ENCODE results near the gene UNC93B1.

The UNC93B1 gene

DNA sequence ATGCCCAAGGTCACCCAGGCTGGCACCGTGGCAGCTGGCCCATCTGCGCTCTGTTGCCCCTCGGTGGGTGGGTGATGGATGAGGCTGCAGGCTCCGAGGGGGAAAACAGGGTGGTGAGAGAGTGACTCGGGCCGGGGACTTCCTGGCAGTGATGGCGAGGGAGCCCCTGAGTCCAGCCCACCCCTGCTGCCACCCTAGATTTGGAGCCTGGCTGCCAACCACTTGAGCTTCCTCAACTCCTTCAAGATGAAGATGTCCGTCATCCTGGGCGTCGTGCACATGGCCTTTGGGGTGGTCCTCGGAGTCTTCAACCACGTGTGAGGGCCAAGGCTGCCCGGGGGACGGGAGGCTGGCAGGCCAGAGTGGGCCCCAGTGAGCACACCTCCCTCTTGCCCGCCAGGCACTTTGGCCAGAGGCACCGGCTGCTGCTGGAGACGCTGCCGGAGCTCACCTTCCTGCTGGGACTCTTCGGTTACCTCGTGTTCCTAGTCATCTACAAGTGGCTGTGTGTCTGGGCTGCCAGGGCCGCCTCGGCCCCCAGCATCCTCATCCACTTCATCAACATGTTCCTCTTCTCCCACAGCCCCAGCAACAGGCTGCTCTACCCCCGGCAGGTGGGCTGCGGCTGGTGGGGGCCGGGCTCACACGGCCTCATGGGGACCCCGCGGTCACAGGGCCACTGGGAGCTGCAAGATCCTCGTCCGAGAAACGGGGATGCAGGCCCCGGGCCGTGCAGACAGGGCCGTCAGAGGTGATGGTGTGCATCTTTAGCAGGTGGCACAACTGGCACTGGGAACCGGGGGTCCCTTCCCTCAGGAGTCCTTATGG is 45.0 kb upstream of the UNC93B1 start:
- Histone ChIP-seq H3K9me3 (ENCODE audit: insufficient read depth, low read depth, low read length) (no peaks in the 10 kb centered on the region), H3K4me1 (ENCODE audit: insufficient read depth, low read length, poor library complexity, severe bottlenecking) (no peaks in the 10 kb centered on the region), H4K20me1 (ENCODE audit: insufficient read depth, low read length, poor library complexity, severe bottlenecking) (no peaks in the 10 kb centered on the region), H3K27me3 (ENCODE audit: insufficient read depth, low read length, poor library complexity, severe bottlenecking) (no peaks in the 10 kb centered on the region), H3K9me2 (replicated peaks; ENCODE audit: low read depth, low read length) (no peaks in the 10 kb centered on the region), H3K4me3 (ENCODE audit: low read length, poor library complexity, severe bottlenecking) (no peak overlapping the region), H3K36me3 (ENCODE audit: insufficient read depth, low read length) (no peaks in the 10 kb centered on the region), H3K4me2 (ENCODE audit: low read depth, low read length, poor library complexity, severe bottlenecking) (no peak overlapping the region), H2AFZ (ENCODE audit: low read length) (no peak overlapping the region), H3K9ac (ENCODE audit: low read depth, low read length, poor library complexity, severe bottlenecking) (no peak overlapping the region), H3K79me2 (ENCODE audit: insufficient read depth, low read length) (no peaks in the 10 kb centered on the region), H3F3A (ENCODE audit: low read depth) (no peaks in the 10 kb centered on the region)
- TF ChIP-seq, protein P1, sequence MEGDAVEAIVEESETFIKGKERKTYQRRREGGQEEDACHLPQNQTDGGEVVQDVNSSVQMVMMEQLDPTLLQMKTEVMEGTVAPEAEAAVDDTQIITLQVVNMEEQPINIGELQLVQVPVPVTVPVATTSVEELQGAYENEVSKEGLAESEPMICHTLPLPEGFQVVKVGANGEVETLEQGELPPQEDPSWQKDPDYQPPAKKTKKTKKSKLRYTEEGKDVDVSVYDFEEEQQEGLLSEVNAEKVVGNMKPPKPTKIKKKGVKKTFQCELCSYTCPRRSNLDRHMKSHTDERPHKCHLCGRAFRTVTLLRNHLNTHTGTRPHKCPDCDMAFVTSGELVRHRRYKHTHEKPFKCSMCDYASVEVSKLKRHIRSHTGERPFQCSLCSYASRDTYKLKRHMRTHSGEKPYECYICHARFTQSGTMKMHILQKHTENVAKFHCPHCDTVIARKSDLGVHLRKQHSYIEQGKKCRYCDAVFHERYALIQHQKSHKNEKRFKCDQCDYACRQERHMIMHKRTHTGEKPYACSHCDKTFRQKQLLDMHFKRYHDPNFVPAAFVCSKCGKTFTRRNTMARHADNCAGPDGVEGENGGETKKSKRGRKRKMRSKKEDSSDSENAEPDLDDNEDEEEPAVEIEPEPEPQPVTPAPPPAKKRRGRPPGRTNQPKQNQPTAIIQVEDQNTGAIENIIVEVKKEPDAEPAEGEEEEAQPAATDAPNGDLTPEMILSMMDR (conservative IDR thresholded peaks at IDR 0.05; ENCODE audit: low read length) = no peak
- no peak for TF ChIP-seq EZH2phosphoT487 (IDR thresholded peaks at IDR 0.05; ENCODE audit: borderline replicate concordance)

DNA sequence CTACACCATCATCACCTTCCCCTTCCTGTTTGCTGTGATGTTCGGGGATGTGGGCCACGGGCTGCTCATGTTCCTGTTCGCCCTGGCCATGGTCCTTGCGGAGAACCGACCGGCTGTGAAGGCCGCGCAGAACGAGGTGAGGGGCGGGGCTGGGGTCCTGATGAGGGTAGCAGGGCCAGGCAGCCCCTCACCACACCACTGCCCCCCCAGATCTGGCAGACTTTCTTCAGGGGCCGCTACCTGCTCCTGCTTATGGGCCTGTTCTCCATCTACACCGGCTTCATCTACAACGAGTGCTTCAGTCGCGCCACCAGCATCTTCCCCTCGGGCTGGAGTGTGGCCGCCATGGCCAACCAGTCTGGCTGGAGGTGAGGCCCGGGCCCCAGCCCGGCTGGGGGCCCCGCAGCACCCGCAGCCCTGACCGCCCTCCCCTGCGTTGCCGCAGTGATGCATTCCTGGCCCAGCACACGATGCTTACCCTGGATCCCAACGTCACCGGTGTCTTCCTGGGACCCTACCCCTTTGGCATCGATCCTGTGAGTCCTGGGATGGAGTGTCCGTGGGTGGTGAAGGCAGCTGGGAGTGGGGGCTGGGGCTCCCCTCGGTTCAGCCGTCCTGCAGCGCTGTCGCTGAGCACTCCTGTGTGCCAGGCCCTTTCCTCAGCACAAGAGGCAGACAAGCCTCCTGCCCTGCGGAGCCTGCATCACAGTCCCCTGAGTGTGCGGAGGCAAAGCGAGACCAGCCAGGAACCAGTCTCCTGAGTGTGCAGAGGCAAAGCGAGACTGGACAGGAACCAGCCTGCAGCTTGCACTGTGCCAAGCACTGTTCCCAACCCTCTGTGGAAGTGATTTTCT is 43.8 kb upstream of the UNC93B1 start:
- Histone ChIP-seq H3K27me3 (ENCODE audit: insufficient read depth, low read length, poor library complexity, severe bottlenecking) (no peaks in the 10 kb centered on the region), H3K4me3 (ENCODE audit: low read length, poor library complexity, severe bottlenecking) (no peak overlapping the region), H3K79me2 (ENCODE audit: insufficient read depth, low read length) (no peaks in the 10 kb centered on the region), H3K9ac (ENCODE audit: low read depth, low read length, poor library complexity, severe bottlenecking) (no peak overlapping the region), H4K20me1 (ENCODE audit: insufficient read depth, low read length, poor library complexity, severe bottlenecking) (no peaks in the 10 kb centered on the region), H3K4me1 (ENCODE audit: insufficient read depth, low read length, poor library complexity, severe bottlenecking) (no peaks in the 10 kb centered on the region), H2AFZ (ENCODE audit: low read length) (no peak overlapping the region), H3K36me3 (ENCODE audit: insufficient read depth, low read length) (no peaks in the 10 kb centered on the region), H3K9me2 (replicated peaks; ENCODE audit: low read depth, low read length) (no peaks in the 10 kb centered on the region), H3F3A (ENCODE audit: low read depth) (no peaks in the 10 kb centered on the region), H3K4me2 (ENCODE audit: low read depth, low read length, poor library complexity, severe bottlenecking) (no peak overlapping the region), H3K9me3 (ENCODE audit: insufficient read depth, low read depth, low read length) (no peaks in the 10 kb centered on the region)
- no peak for TF ChIP-seq EZH2phosphoT487 (IDR thresholded peaks at IDR 0.05; ENCODE audit: borderline replicate concordance)
- TF ChIP-seq, protein P1 (conservative IDR thresholded peaks at IDR 0.05; ENCODE audit: low read length) = no peak

DNA sequence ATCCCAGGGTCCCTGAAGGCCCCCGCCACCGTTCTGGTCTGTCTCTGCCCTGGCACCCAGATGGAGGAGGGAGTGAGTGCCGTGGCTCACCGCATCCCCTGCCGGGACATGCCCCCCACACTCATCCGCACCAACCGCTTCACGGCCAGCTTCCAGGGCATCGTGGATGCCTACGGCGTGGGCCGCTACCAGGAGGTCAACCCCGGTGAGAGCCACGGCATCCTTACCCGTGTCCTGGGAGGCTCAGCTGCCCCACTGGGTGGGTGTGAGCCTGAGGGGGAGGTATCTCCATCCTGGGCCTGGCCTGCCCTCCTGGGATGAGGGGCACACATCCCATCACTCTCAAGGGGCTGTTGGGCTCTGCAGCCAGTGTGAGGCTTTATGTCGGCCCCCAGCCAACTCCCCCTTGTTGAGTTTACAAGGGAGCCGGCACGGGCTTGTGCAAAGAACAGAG is 41.0 kb upstream of the UNC93B1 start:
- Histone ChIP-seq H3K79me2 (ENCODE audit: insufficient read depth, low read length) (no peaks in the 10 kb centered on the region), H3F3A (ENCODE audit: low read depth) (no peaks in the 10 kb centered on the region), H3K4me2 (ENCODE audit: low read depth, low read length, poor library complexity, severe bottlenecking) (no peak overlapping the region), H2AFZ (ENCODE audit: low read length) (no peak overlapping the region), H3K9me3 (ENCODE audit: insufficient read depth, low read depth, low read length) (no peaks in the 10 kb centered on the region), H3K9ac (ENCODE audit: low read depth, low read length, poor library complexity, severe bottlenecking) (no peak overlapping the region), H3K27me3 (ENCODE audit: insufficient read depth, low read length, poor library complexity, severe bottlenecking) (no peaks in the 10 kb centered on the region), H3K36me3 (ENCODE audit: insufficient read depth, low read length) (no peaks in the 10 kb centered on the region), H4K20me1 (ENCODE audit: insufficient read depth, low read length, poor library complexity, severe bottlenecking) (no peaks in the 10 kb centered on the region), H3K9me2 (replicated peaks; ENCODE audit: low read depth, low read length) (no peaks in the 10 kb centered on the region), H3K4me1 (ENCODE audit: insufficient read depth, low read length, poor library complexity, severe bottlenecking) (peaks cover 18% of the 10 kb centered on the region), H3K4me3 (ENCODE audit: low read length, poor library complexity, severe bottlenecking) (no peak overlapping the region)
- TF ChIP-seq EZH2phosphoT487 (IDR thresholded peaks at IDR 0.05; ENCODE audit: borderline replicate concordance) = no peak
- TF ChIP-seq, protein P1 (conservative IDR thresholded peaks at IDR 0.05; ENCODE audit: low read length) = no peak

Measured in Loucy (cell line).